Lower leg skin (tissue), 3 donors: ENCODE measurements around the gene FCAR.

ENCODE experiments used
- POLR2A ChIP-seq, 2 donors: fragments of 450-650 bp; IDR thresholded peaks; one replicate each; pipeline ENCODE4 v1.6.1; 2016 to 2017; ENCODE audit warnings: antibody characterized with exemption in 2 of 2, mild to moderate bottlenecking in 1 of 2, moderate library complexity in 1 of 2
- TF ChIP-seq, protein P1 (sequence below), 3 donors: fragments of 450-650 bp; IDR thresholded peaks; one replicate each; pipeline ENCODE4 v1.5.1; 2016; ENCODE audit warnings: antibody characterized with exemption in 3 of 3, mild to moderate bottlenecking in 3 of 3, moderate library complexity in 2 of 3

- TF ChIP-seq POLR2A (IDR thresholded peaks at IDR 0.05) = no peak
- TF ChIP-seq, protein P1, sequence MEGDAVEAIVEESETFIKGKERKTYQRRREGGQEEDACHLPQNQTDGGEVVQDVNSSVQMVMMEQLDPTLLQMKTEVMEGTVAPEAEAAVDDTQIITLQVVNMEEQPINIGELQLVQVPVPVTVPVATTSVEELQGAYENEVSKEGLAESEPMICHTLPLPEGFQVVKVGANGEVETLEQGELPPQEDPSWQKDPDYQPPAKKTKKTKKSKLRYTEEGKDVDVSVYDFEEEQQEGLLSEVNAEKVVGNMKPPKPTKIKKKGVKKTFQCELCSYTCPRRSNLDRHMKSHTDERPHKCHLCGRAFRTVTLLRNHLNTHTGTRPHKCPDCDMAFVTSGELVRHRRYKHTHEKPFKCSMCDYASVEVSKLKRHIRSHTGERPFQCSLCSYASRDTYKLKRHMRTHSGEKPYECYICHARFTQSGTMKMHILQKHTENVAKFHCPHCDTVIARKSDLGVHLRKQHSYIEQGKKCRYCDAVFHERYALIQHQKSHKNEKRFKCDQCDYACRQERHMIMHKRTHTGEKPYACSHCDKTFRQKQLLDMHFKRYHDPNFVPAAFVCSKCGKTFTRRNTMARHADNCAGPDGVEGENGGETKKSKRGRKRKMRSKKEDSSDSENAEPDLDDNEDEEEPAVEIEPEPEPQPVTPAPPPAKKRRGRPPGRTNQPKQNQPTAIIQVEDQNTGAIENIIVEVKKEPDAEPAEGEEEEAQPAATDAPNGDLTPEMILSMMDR (IDR thresholded peaks at IDR 0.05) = no peak
Observed at GRCh38 chr19:54889566-54889965, 15.5 kb downstream of the FCAR start.
